Smooth muscle cell (in vitro differentiated cells): ENCODE measurements around the gene ACSS2. TPM values are rescaled to one million over a fixed set of nuclear protein-coding genes. Genes with fewer than 3 reads are reported as not detected.

Experiments
- DNase-seq: peaks from one replicate; lab custom pipeline; 2025; ENCODE audit not compliant: unreplicated experiment; lab: John Stamatoyannopoulos, UW
- H2AFZ ChIP-seq: fragments of 200-600 bp; sonication (generic); 2 replicates; pipeline ENCODE4 v1.6.0; 2016; ENCODE audit warnings: antibody characterized with exemption, low read depth, mild to moderate bottlenecking
- H3F3A ChIP-seq: fragments of 200-600 bp; sonication (generic); 2 replicates; pipeline ENCODE4 v1.6.0; 2017; ENCODE audit warnings: antibody characterized with exemption, low read depth
- H3K27ac ChIP-seq: fragments of 200-600 bp; sonication (generic); 2 replicates; pipeline ENCODE4 v1.5.1; 2016; ENCODE audit warnings: low read depth, mild to moderate bottlenecking
- H3K27me3 ChIP-seq: fragments of 200-600 bp; sonication (generic); 2 replicates; pipeline ENCODE4 v1.6.1; 2016; ENCODE audit warnings: low read depth, mild to moderate bottlenecking
- H3K36me3 ChIP-seq: fragments of 200-600 bp; sonication (generic); 2 replicates; pipeline ENCODE4 v1.5.1; 2016; ENCODE audit warnings: low read depth
- H3K4me1 ChIP-seq: fragments of 200-600 bp; sonication (generic); 2 replicates; pipeline ENCODE4 v1.5.1; 2016; ENCODE audit warnings: low read depth
- H3K4me2 ChIP-seq: fragments of 200-600 bp; sonication (generic); 2 replicates; pipeline ENCODE4 v1.6.0; 2016; ENCODE audit warnings: mild to moderate bottlenecking
- H3K4me3 ChIP-seq: fragments of 200-600 bp; sonication (generic); 2 replicates; pipeline ENCODE4 v1.5.1; 2016; ENCODE audit warnings: mild to moderate bottlenecking
- H3K79me2 ChIP-seq: fragments of 200-600 bp; sonication (generic); 2 replicates; pipeline ENCODE4 v1.6.0; 2016; ENCODE audit warnings: low read depth, mild to moderate bottlenecking
- H3K9ac ChIP-seq: fragments of 200-600 bp; sonication (generic); 2 replicates; pipeline ENCODE4 v1.6.0; 2016; ENCODE audit warnings: low read depth
- H3K9me3 ChIP-seq: fragments of 200-600 bp; sonication (generic); replicated peaks from 2 replicates; pipeline ENCODE4 v1.5.1; 2016; ENCODE audit warnings: low read depth
- H4K20me1 ChIP-seq: fragments of 200-600 bp; sonication (generic); 2 replicates; pipeline ENCODE4 v1.6.0; 2016; ENCODE audit warnings: low read depth
- CTCF ChIP-seq: fragments of 200-600 bp; sonication (generic); IDR thresholded peaks from 2 replicates; pipeline ENCODE4 v1.5.1; 2017; ENCODE audit warnings: borderline replicate concordance, mild to moderate bottlenecking, antibody characterized with exemption; ENCODE audit not compliant: insufficient read depth, poor library complexity, severe bottlenecking
- WGBS: methylation state at CpG from one replicate; pipeline ENCODE4 v1.1.7; 2016; ENCODE audit warnings: low lambda C conversion rate; 5-methylcytosine and 5-hydroxymethylcytosine counted together
- polyA plus RNA-seq: library from polyadenylated mRNA; unstranded; fragments of >200 nt; fragmentation: Nextera tagmentation; extraction: Ambion mirVana; gene quantifications from 2 replicates; pipeline ENCODE4 v1.2.1, GENCODE V29; 2016
- total RNA-seq: library from RNA; depleted of rRNA; stranded (reverse); fragments of >200 nt; gene quantifications from 2 replicates; pipeline ENCODE4 v1.2.3, GENCODE V29; 2014

Gene ACSS2
- total and polyA plus RNA-seq, 2 experiments from 2014 or later: 35.1 to 37.7 TPM

GRCh38 chr20:34859826-34860545, 16.4 kb upstream of the ACSS2 start:
- H3K36me3 ChIP-seq: peaks cover 8% of the 10 kb centered on the region
- H4K20me1 ChIP-seq: no peaks in the 10 kb centered on the region
- no peaks in the 10 kb centered on the region for H3K9me3 ChIP-seq
- no peaks in the 10 kb centered on the region for H3F3A ChIP-seq
- H3K4me2 ChIP-seq: no peak overlapping the region
- H3K9ac ChIP-seq: no peak overlapping the region
- H3K4me1 ChIP-seq: no peaks in the 10 kb centered on the region
- H3K79me2 ChIP-seq: no peaks in the 10 kb centered on the region
- no peaks in the 10 kb centered on the region for H3K27me3 ChIP-seq
- no peak for TF ChIP-seq CTCF
- WGBS: 97% methylated on average over 7 of the region's 9 CpGs
- no peak overlapping the region for H2AFZ ChIP-seq
- no peak overlapping the region for H3K4me3 ChIP-seq
- no peak for DNase-seq
- no peak overlapping the region for H3K27ac ChIP-seq

- H3K9ac ChIP-seq: no peak overlapping the region
- 95% methylated on average over 7 of the region's 7 CpGs for WGBS
- no peaks in the 10 kb centered on the region for H3K79me2 ChIP-seq
Measured at GRCh38 chr20:34861386-34862084, 14.9 kb upstream of the ACSS2 start.

GRCh38 chr20:34862724-34863123, 13.7 kb upstream of the ACSS2 start:
- Histone ChIP-seq H3K36me3 (peaks cover 8% of the 10 kb centered on the region), H3K79me2 (no peaks in the 10 kb centered on the region), H3F3A (no peaks in the 10 kb centered on the region), H3K27me3 (no peaks in the 10 kb centered on the region), H3K27ac (no peak overlapping the region), H3K4me3 (no peak overlapping the region), H3K4me1 (no peaks in the 10 kb centered on the region), H3K9ac (no peak overlapping the region), H4K20me1 (peaks cover 10% of the 10 kb centered on the region), H3K9me3 (no peaks in the 10 kb centered on the region), H2AFZ (no peak overlapping the region), H3K4me2 (no peak overlapping the region)
- no peak for TF ChIP-seq CTCF
- no peak for DNase-seq
- WGBS: 95% methylated on average over 12 of the region's 12 CpGs

More at GRCh38 chr20:34861386-34862084, 14.9 kb upstream of the ACSS2 start:
- H4K20me1 ChIP-seq: no peaks in the 10 kb centered on the region
- H3F3A ChIP-seq: no peaks in the 10 kb centered on the region
- no peak overlapping the region for H3K4me2 ChIP-seq
- DNase-seq: no peak
- no peak overlapping the region for H3K4me3 ChIP-seq
- no peaks in the 10 kb centered on the region for H3K27me3 ChIP-seq
- no peak overlapping the region for H2AFZ ChIP-seq
- no peak overlapping the region for H3K27ac ChIP-seq
- no peaks in the 10 kb centered on the region for H3K4me1 ChIP-seq
- H3K9me3 ChIP-seq: no peaks in the 10 kb centered on the region
- H3K36me3 ChIP-seq: peaks cover 8% of the 10 kb centered on the region
- no peak for TF ChIP-seq CTCF
